A673 (cell line): ENCODE results near the gene FBXL13. TPM values are rescaled to one million over a fixed set of nuclear protein-coding genes. Genes with fewer than 3 reads are reported as not detected.

ENCODE experiments used
- Bru-seq: library from RNA; stranded (reverse); fragments of 400-500 nt; gene quantifications from one replicate; lab custom pipeline; 2021; lab: Mats Ljungman, UMichigan
- BruChase-seq, 2 experiments: library from RNA; stranded (reverse); fragments of 400-500 nt; gene quantifications; one replicate each; lab custom pipeline; 2021; lab: Mats Ljungman, UMichigan
- BruUV-seq: library from RNA; stranded (reverse); fragments of 400-500 nt; replicated peaks from 2 replicates; lab custom pipeline; 2021; lab: Mats Ljungman, UMichigan
- CTCF ChIA-PET: fragments of 300-600 bp; sonication (Branson Sonifier 250); formaldehyde crosslinking; loops from one replicate; lab custom pipeline; 2022; ENCODE audit warnings: antibody characterized with exemption; lab: Charles Lee
- POLR2A ChIA-PET: fragments of 300-600 bp; sonication (Branson Sonifier 250); formaldehyde crosslinking; loops from one replicate; lab custom pipeline; 2022; ENCODE audit warnings: antibody characterized with exemption; ENCODE audit not compliant: low non-redundant PET; lab: Charles Lee
- DNase-seq: peaks from one replicate; pipeline ENCODE4 v3.0.0-alpha.2; 2015; ENCODE audit warnings: low spot score
- H3K27ac ChIP-seq: fragments of 200-600 bp; sonication (generic); 2 replicates; pipeline ENCODE4 v1.5.1; 2016; ENCODE audit warnings: mixed run types, low read depth, mild to moderate bottlenecking, mixed read lengths, antibody characterized with exemption, low read length; ENCODE audit not compliant: poor library complexity, severe bottlenecking
- H3K27me3 ChIP-seq: fragments of 200-600 bp; sonication (generic); replicated peaks from 2 replicates; pipeline ENCODE4 v1.6.1; 2017; ENCODE audit warnings: mixed run types, low read depth, mild to moderate bottlenecking, mixed read lengths, antibody characterized with exemption, low read length; ENCODE audit not compliant: insufficient read depth, poor library complexity
- H3K36me3 ChIP-seq: fragments of 200-600 bp; sonication (generic); 2 replicates; pipeline ENCODE4 v1.6.1; 2016; ENCODE audit warnings: mixed run types, mild to moderate bottlenecking, mixed read lengths, antibody characterized with exemption, low read length; ENCODE audit not compliant: insufficient read depth, poor library complexity, severe bottlenecking
- H3K4me1 ChIP-seq: fragments of 200-600 bp; sonication (generic); 2 replicates; pipeline ENCODE4 v1.6.1; 2017; ENCODE audit warnings: mixed run types, mild to moderate bottlenecking, mixed read lengths, antibody characterized with exemption, low read length; ENCODE audit not compliant: insufficient read depth, poor library complexity, severe bottlenecking
- H3K4me3 ChIP-seq: fragments of 200-600 bp; sonication (generic); 2 replicates; pipeline ENCODE4 v1.5.1; 2016; ENCODE audit warnings: low read depth, mixed run types, mild to moderate bottlenecking, mixed read lengths, low read length; ENCODE audit not compliant: poor library complexity, severe bottlenecking
- H3K9me3 ChIP-seq: fragments of 200-600 bp; sonication (generic); 2 replicates; pipeline ENCODE4 v1.6.1; 2016; ENCODE audit warnings: mixed run types, low read depth, mild to moderate bottlenecking, mixed read lengths, antibody characterized with exemption, low read length; ENCODE audit not compliant: poor library complexity, severe bottlenecking
- CTCF ChIP-seq: fragments of 300-800, 200-600 bp; sonication (generic); conservative IDR thresholded peaks from 2 replicates; pipeline ENCODE4 v1.5.1; 2017; ENCODE audit warnings: low read depth, mild to moderate bottlenecking, antibody characterized with exemption, low read length, moderate library complexity, mixed read lengths
- EZH2 ChIP-seq: fragments of 200-600 bp; sonication (generic); IDR thresholded peaks from 2 replicates; pipeline ENCODE4 v1.6.1; 2017; ENCODE audit warnings: borderline replicate concordance, low read depth, mild to moderate bottlenecking, mixed read lengths, antibody characterized with exemption, low read length; ENCODE audit not compliant: poor library complexity, severe bottlenecking
- intact Hi-C: fragments of 100-400 bp; cut with micrococcal nuclease; formaldehyde crosslinking; loops from one replicate; pipeline ENCODE4 v1.10.0; 2022; ENCODE audit not compliant: unreplicated experiment
- long read RNA-seq: library from polyadenylated mRNA; stranded (forward); transcript quantifications from one replicate; pipeline ENCODE4 v2.0.0, GENCODE V29; 2022
- total RNA-seq: library from RNA; stranded (reverse); gene quantifications from 2 replicates; pipeline ENCODE4 v1.2.3, GENCODE V29; 2021

The FBXL13 gene
- total RNA-seq, result 0.15 and 0.37 TPM in 2 replicates
- percentile 25 among the genes with signal in this experiment for Bru-seq, nascent RNA
- BruChase-seq, experiment 1, labeled RNA remaining after a 2-hour chase, result percentile 29 among the genes with signal in this experiment
- percentile 28 among the genes with signal in this experiment for BruChase-seq, experiment 2, labeled RNA remaining after a 6-hour chase
- long read RNA-seq, partial matches to known transcripts, result 0 of 4 reads
- long read RNA-seq, other reads (novel, unspliced or antisense), result 4 of 4 reads

DNA sequence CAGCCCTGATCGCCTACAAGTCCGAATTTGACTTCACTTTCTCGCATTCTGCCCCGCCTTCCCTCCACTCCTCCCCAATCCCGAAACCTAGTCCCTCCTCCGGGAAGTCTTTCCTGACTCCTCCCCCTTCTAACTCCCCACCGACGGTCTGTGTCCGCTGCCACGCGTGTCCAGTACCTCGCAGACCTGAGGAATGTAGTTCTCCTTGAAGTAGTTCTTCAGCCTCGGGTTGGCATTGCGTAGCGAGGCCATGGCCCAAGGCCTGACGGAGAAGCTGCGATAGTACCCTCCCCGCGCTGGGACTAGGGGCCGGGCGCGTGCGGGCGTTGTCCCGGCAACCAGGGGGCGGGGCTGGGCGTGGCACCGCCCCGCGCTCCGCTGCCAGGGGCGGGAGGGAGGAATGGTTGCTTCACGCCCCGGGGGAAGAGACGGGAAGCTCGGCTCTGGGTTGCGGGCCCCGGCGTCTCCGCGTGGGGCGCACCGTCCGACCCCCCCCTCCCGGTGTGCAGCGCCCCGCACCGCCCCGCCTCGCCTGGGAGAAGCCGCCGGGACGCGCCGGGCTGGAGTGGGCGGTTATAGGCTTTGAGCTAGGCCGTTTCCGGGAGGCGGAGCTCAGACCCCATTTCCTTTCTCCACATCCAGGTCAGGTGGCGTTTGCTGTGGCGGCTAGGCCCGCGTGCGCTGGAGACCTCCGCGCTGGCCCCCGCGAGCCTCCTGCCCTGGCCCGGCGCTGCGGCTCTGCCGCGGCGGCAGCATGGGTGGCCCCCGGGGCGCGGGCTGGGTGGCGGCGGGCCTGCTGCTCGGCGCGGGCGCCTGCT is at the start of gene FBXL13, which contains the start of gene ARMC10:
Gene FBXL13, minus strand, starts transcription at position 278 of the 818 bp plus-strand sequence.
Gene ARMC10, plus strand, starts transcription at position 622 of the 818 bp plus-strand sequence. Its CDS starts 133 bp downstream, at position 755.
- intact Hi-C loops, result no loop called here

GRCh38 chr7:103123529-103123928 is 48.9 kb upstream of the FBXL13 start:
- no peak overlapping the region for H3K27ac ChIP-seq
- no peaks in the 10 kb centered on the region for H3K4me1 ChIP-seq
- no peak for DNase-seq
- POLR2A ChIA-PET, result no interaction called here
- BruUV-seq, result no TSS peak
- peaks cover 10% of the 10 kb centered on the region for H3K36me3 ChIP-seq
- intact Hi-C loops, result no loop called here
- no peaks in the 10 kb centered on the region for H3K27me3 ChIP-seq
- CTCF ChIA-PET, result no interaction called here
- no peak overlapping the region for H3K4me3 ChIP-seq
- no peaks in the 10 kb centered on the region for H3K9me3 ChIP-seq
- TF ChIP-seq CTCF (no peak), EZH2 (no peak)

More for the DNA sequence above, at the start of gene FBXL13, which contains the start of gene ARMC10:
- Histone ChIP-seq H3K9me3 (no peaks in the 10 kb centered on the region), H3K4me3 (peak within 1 kb of the TSS; percentile 87), H3K27me3 (no peaks in the 10 kb centered on the region), H3K27ac (peak within 1 kb of the TSS; percentile 81), H3K36me3 (no peaks in the 10 kb centered on the region), H3K4me1 (no peaks in the 10 kb centered on the region)
- ChIA-PET POLR2A (no interaction called here), CTCF (interaction anchor here (0.6 to 2.0 kb wide), 3 partner anchors 8 to 88 kb away, joined by 3 to 18 read pairs (median 3); no protein-coding TSS in a partner anchor)
- TF ChIP-seq EZH2 (no peak), CTCF (0 out of 2 replicates have a peak, but pooled peaks have one; percentile 19)
- DNase-seq, result peak; percentile 94
- no TSS peak for BruUV-seq

GRCh38 chr7:103121641-103122040 is 47.0 kb upstream of the FBXL13 start:
- BruUV-seq, result no TSS peak
- no peak overlapping the region for H3K27ac ChIP-seq
- no peaks in the 10 kb centered on the region for H3K9me3 ChIP-seq
- H3K4me3 ChIP-seq, result no peak overlapping the region
- POLR2A ChIA-PET, result interaction anchor here (0.6 kb wide), 1 partner anchor 214 kb away, joined by 3 read pairs; no protein-coding TSS in a partner anchor
- TF ChIP-seq CTCF, result no peak
- TF ChIP-seq EZH2, result no peak
- H3K27me3 ChIP-seq, result no peaks in the 10 kb centered on the region
- H3K36me3 ChIP-seq, result peaks cover 10% of the 10 kb centered on the region
- CTCF ChIA-PET, result no interaction called here
- intact Hi-C loops, result no loop called here
- no peaks in the 10 kb centered on the region for H3K4me1 ChIP-seq
- no peak for DNase-seq
